SK-MEL-5 (cell line): ENCODE data around the gene MASP1. TPM values are rescaled to one million over a fixed set of nuclear protein-coding genes. Genes with fewer than 3 reads are reported as not detected.

Experiments used
- total RNA-seq: library from RNA; depleted of rRNA; stranded (reverse); fragments of >200 nt; shearing (Covaris generic); gene quantifications from 2 replicates; pipeline ENCODE4 v1.2.3, GENCODE V29; 2014; rRNA removed

Gene MASP1
- total RNA-seq, 1 experiment from 2014 or later, result not detected

Other genes with a start within 250 kb of the MASP1 start
- gene RPL39L, start 152.2 kb downstream of the MASP1 start, total RNA-seq, result 33.8 and 35.6 TPM in 2 replicates
- not detected in 2 replicates for gene RTP1, start 94.3 kb downstream of the MASP1 start, total RNA-seq
- gene RTP4, start 76.6 kb upstream of the MASP1 start, total RNA-seq, result 8.2 and 10.8 TPM in 2 replicates